Activated CD4-positive, alpha-beta T cell treated with anti-CD3 and anti-CD28 coated beads, Interleukin-2, amount 50 U/mL, for 16 hours (primary cell): ENCODE results near the gene RCE1.
"Not testable (repeated sequence)": the region's sequence is repeated elsewhere in the genome, so short reads cannot be mapped to it uniquely, and the experiment has no call there.

Experiments
- DNase-seq: peaks from one replicate; pipeline ENCODE4 v3.0.0-alpha.2; 2020

Gene RCE1, protein sequence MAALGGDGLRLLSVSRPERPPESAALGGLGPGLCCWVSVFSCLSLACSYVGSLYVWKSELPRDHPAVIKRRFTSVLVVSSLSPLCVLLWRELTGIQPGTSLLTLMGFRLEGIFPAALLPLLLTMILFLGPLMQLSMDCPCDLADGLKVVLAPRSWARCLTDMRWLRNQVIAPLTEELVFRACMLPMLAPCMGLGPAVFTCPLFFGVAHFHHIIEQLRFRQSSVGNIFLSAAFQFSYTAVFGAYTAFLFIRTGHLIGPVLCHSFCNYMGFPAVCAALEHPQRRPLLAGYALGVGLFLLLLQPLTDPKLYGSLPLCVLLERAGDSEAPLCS

DNA sequence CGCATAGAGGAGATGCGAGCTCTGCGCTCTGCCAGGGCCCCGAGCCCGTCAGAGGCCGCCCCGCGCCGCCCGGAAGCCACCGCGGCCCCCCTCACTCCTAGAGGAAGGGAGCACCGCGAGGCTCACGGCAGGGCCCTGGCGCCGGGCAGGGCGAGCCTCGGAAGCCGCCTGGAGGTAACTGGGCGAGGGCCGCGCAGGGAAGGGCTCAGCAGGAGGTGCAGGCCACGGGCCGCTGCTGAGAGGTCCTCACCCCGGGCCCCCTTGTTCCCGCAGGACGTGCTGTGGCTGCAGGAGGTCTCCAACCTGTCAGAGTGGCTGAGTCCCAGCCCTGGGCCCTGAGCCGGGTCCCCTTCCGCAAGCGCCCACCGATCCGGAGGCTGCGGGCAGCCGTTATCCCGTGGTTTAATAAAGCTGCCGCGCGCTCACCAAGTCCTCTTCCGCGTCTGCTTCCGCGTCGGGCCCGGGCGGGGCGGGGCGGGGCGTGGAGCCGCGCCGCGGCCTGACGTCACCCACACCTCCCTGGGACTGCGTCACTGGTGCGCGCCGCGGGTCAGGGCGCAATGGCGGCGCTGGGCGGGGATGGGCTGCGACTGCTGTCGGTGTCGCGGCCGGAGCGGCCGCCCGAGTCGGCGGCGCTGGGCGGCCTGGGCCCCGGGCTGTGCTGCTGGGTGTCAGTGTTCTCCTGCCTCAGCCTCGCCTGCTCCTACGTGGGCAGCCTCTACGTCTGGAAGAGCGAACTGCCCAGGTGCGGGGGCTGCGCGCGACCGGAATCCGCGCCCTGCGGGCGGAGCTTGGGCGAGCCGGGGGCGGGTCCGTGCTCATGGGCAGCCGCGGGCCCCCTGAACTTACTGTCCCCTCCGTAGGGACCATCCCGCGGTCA, at the start of gene RCE1:
Gene RCE1, plus strand, starts transcription at position 546 of the 880 bp plus-strand sequence. Its CDS starts 15 bp downstream, at position 561.
- DNase-seq: peak; percentile 93

DNA sequence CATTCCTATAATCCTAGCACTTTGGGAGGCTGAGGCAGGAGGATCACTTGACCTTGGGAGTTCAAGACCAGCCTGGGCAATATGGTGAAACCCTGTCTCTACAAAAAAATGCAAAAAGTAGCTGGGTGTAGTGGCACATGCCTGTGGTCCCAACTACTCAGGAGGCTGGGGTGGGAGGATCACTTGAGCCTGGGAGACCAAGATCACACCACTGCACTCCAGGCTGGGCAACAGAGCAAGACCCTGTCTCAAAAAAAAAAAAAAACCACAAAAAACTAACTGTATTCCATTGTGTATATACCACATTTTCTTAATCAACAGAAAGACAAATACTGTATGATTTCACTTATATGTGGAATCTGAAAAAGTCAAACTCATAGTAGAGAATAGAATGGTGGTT, 43.4 kb upstream of the RCE1 start:
- not testable (repeated sequence) for DNase-seq

DNA sequence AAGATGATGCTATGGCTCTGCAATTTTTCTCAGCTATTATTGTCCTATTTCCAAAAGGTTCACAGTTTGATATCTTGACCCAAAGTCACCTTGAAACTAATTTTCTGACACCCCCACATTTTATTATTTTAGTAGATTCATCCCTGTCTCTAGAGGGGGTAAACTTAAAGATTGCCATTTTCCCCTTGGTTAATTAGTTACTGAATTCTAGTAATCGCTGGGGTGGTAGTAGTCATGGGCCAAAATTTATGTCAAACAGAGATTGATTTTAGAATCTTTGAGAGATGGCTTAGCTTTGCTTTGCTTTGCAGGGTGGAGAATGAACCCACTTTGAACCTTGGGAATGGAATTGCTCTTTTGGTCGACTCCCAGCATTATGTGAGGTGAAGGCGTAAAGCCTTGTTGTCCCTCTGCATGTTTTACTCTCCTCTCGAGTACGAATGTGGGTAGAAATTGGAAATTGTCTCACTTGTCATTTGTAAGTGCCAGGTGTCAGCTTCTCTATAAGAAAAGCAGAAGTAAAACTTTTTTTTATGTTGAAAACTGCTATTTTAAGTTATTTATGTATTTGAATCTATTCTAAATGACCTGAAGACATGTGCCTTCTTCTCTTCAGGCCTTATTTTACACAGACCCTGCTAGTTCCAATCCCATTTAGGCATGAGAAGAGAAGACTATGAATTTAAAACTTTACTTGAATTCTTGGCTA, 42.4 kb upstream of the RCE1 start:
- no peak for DNase-seq

DNA sequence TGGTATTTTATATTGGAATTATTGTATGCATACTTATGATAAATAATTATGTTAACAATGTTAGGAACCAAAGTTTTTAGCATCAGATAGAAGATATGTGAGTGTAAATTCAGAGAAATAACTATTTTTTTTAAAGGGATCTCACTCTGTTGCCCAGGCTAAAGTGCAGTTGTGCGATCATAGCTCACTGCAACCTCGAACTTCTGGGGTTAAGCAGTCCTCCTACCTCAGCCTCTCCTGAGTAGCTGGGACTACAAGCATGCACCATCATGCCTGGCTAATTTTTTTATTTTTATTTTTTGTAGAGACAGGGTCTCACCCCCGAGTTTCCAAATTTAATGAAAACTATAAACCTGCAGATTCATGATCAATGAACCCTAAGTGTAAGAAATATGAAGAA, 33.6 kb upstream of the RCE1 start:
- DNase-seq: no peak

DNA sequence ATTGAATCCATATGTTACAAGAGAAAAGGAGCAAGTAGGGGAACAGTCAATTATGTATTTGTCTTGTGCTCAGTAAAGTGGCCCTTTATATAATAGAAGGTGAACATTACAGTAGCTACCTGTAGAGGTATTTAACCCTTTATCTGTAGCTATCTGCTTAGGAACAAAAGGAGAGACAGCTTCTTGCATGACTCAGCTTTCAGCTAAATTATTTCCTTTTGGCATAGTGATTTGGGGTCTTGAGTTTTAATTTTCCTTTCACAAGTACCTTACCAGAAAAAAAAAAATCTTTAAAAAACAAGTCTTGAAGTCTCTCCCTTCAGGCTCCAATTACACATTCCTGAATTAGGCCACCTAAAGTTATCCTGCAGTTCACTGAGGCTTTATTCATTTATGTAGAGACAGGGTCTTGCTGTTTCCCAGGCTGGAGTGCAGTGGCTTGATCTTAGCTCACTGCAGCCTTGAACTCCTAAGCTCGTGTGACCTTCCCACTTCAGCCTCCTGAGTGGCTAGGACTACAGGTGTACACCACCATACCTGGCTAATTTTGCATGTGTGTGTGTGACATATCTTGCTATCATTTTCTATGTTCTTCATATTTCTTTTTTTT, 32.6 kb upstream of the RCE1 start:
- DNase-seq: no peak

DNA sequence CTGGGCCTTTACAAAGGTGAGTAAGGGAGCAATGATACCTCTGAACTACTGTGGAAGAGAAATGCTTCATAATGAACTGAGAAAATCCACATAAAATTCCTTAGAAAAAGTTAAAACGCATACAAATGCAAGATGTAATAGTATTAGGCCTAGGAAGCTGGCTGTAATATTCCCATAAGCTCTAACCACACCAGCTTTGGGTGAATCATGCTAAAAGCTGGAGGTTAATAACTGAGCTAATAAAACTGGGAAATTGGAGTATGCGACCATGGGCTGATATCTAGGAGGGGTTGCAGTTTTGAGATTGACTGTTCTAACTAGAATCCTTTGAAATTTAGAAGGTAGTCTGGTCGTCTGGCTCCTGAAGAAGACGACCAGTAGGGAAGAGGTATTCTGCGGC, 28.6 kb upstream of the RCE1 start:
- no peak for DNase-seq

DNA sequence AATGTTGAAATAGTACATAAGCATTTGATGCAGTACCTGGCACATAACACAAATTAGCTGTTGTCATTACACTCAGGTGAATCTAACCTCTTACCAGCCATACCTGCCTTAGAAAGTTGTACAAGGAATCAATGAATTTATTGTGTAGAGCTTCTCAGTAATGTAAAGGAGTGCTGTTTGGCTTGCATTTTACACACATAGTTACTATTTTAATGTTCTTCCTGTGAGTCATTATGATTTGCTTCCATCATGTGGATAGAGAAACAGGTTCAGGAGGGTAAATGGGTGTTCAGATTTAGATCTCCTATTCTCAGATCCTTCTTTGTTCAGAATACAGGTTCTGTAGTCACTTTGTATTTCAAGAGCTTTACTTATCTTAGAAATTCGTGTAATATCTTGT, 27.6 kb upstream of the RCE1 start:
- DNase-seq: no peak

DNA sequence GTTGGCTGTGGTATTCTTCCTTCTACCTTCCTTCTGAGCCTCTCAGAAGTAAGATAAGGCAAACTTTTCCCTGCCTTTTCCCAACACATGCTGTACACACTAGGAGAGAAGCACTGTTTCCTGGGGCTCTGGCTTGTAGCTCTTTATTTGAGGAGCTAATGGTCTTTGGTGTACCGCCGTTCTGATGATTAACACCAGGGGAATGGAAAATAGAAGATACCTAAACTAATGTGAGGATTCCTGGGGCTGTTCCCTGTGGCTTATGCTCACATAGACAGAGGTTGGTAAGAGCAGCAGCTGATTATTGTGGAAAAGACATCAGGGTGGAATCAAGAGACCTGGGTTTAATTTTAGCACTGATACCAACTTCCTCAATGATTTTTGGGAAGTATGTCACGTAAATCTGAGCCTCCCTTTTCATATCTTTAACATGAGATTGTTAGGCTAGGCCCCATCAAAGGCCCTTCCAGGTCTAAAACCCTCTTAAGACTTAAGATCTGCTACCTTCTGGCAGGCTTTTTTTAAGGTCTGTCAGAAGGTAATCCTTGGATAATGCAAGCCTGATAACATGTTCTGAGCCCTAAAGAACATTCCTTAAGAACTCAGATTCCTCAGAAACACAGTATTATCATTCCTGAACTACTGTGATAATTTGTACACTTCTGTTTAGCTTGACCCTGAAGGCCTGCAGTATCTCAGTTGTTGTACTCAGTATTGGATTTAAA, 24.8 kb upstream of the RCE1 start:
- DNase-seq: no peak

DNA sequence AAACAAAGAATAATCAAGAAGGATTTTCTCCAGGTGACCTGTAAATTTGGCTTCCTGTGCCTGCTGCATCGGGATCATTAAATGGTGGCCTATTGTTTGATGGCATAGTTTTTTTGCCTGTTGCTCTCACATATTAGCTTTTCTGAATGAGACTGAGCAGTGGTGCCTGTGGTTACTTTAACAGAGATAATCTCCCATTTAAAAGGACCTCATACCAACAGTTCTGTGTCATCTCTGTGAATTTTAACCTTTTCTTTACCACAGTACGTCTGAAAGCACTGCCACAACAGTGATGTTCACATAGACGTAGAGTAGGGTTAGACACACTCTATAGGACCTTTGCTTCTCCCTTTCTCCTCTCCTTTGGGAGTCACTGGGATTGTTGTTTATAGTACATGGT, 22.9 kb upstream of the RCE1 start:
- DNase-seq: no peak

DNA sequence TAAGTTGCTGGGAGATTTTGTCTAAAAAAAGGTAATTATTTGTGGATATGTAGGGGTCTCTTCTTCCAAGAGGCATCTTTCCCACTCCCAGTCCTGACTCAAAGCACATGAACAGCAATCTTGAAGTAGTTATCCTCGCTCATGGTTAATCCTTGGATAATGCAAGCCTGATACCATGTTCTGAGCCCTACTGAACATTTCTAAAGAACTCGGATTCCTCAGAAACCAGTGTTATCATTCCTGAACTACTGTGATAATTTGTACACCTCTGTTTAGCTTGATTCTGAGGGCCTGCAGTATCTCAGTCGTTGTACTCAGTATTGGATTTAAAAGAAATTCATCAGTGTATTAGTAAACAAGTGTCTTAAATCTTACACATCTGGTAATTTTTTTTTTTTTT, 22.3 kb upstream of the RCE1 start:
- DNase-seq: no peak

DNA sequence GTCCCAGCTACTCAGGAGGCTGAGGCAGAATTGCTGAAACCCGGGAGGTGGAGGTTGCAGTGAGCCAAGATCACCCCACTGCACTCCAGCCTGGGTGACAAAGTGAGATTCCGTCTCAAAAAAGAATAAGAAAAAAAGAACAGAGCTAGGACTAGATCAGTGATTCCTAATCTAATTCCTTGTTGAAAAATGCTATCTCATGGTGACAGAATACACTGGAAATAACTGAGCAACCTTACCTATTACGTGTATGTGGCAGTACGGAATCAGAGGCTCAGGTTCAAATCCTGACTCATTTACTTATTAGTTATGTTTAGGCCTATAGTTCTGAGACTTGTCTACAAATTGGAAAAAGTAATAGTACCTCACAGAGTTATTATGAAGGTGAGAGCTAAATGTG, 19.5 kb upstream of the RCE1 start:
- no peak for DNase-seq

DNA sequence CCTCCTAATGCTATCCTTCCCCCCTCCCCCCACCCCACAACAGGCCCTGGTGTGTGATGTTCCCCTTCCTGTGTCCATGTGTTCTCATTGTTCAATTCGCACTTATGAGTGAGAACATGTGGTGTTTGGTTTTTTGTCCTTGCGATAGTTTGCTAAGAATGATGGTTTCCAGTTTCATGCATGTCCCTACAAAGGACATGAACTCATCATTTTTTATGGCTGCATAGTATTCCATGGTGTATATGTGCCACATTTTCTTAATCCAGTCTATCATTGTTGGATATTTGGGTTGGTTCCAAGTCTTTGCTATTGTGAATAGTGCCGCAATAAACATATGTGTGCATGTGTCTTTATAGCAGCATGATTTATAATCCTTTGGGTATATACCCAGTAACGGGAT, 18.7 kb upstream of the RCE1 start:
- DNase-seq: not testable (repeated sequence)

DNA sequence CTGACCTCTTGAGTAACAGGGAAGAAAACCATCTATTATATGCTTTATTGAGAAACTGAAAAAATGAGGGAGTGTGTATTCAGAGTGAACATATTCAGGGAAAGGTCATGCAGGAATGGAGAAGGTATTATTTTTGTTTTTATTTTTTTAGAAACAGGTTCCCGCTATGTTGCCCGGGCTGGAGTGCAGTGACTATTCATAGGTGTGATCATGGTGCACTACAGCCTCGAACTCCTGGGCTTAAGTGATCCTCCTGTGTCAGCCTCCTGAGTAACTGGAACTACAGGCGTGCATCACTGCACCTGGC, 8.7 kb upstream of the RCE1 start:
- DNase-seq: no peak

DNA sequence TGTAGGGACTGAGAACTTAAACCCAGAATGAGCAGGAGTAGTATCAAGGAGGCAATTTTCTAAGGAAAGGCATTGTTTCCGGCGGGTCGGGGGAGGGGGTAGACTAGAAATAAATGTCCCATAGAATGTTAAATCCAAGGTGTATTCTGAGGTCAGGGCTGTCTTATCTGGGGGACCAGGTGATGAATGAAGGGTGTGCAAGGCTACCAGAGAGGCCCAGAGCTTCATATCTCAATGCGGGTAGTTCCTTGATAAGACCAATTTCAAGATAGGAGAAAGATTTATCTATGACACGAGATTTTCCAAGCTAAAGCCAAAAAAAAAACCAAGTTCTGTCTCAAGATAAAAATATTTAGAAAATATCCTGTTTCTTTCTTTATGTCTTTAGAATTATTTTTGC, 8.3 kb upstream of the RCE1 start:
- DNase-seq: no peak

DNA sequence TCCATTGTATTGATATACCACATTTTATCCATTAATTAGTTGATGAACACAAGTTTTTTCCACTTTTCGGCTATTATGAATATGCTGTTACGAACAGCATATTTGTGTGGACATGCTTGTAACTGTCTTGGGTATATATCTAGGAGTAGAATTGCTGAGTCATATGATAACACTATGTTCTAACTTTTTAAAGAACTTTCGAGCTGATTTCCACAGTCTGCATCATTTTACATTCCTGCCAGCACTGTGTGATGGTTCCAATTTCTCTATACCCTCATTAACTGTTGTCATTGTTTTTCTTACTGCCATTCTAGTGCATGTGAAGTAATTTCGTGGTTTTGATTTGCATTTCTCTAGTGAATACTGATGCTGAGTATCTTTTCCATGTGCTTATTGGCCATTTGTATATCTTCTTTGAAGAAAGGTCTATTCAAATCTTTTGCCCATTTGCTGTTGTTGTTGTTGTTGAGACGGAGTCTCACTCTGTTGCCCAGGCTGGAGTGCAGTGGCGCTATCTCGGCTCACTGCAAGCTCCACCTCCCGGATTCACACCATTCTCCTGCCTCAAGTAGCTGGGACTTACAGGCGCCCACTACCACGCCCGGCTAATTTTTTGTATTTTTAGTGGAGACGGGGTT, 7.4 kb upstream of the RCE1 start:
- no peak for DNase-seq

DNA sequence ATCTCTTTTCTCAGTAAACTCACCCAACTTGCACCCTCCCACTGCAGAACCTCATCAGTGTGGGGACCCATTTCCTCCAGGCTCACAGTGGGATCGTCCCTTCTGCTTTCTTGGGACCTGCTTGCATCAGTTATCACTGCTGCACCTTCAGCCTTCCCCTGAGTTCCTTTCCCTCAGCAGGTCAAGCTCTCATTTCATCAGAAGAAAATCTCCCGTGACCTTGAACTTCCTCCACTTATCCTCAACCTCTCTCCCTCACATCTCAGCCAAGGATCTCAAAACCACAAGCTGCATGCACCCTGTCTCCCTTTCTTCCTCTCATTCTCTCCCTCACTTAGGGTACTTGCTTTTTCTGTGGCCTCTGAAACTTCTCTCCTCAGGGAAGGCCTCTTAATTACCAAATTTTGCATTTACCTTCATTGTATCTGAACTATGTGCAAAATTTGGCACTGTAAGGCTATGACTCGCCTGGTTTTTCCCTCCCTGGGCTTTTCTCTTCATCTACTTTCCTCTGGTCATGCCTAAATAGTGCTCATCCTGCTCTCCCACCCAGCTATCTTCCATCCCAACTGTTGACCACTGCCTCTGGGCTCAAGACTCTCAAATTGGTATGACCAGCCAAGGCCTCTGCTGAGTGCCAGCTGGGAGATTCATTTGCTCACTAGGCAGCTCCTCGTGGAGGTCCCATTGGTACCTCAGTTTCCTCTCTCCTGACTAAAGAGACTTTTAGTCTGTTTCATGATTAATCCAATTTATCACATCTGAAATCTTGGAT, 2.7 kb upstream of the RCE1 start:
- DNase-seq: no peak

DNA sequence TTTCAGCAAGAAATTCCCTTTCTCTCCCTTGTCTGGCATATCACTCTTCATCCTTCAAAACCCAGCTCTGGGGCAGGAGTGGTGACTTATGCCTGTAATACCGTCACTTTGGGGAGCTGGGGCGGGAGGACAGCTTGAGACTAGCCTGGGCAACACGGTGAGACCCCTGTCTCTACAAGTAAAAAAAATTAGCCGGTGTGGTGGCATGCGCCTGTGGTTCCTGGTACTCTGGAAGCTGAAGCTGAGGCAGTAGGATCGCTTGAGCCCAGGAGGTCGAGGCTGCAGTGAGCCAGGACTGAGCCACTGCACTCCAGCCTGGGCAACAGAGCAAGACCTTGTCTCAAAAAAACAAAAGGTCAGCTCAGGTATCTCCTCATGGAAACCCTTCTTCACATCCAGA, 1.4 kb upstream of the RCE1 start:
- no peak for DNase-seq

DNA sequence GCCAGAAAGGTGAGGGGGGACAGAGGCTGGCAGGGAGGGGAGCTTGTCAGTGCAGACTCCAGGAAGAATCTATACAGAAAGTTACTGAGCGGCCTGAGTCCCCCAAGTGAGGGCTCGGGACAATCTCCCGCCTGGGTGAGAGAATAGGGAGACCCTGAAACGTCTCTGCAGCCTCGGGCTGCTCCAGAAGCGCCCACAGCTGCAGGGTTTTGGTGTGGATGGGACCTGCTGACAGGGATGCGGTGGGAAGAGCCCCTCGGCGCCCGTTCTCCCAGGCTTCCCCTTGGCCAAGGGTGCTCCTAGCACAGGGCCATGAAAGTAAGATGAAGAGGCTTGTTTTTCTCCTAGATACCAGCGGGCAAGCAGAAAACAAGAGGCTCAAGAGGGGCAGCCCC, 743 bp upstream of the RCE1 start:
- no peak for DNase-seq

DNA sequence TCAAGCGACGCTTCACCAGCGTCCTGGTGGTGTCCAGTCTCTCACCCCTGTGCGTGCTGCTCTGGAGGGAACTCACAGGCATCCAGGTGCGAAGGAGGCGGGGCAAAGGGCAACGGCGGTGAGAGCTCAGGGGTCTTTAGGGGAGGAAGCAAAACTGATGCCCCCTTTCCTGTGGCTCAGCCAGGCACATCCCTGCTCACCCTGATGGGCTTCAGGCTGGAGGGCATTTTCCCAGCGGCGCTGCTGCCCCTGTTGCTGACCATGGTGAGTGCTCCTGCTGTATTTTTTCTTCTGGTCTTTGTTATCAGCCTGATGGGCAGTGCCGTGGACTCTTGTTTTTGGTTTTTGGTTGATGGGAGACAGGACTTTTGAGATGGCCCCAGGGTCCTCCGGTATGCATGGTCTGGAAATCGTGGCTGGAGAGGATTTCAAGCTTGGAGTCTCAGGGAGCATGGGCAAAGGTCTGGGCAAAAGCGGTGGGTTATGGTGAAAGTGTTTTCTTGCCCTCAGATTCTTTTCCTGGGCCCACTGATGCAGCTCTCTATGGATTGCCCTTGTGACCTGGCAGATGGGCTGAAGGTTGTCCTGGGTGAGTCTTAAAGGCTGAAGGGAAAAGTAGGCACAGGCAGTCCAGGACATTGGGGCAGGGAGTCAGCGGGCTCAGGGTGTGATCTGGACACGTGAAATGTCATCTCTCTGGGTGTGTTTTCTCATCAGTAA, 695 bp downstream of the RCE1 start:
- DNase-seq: no peak

DNA sequence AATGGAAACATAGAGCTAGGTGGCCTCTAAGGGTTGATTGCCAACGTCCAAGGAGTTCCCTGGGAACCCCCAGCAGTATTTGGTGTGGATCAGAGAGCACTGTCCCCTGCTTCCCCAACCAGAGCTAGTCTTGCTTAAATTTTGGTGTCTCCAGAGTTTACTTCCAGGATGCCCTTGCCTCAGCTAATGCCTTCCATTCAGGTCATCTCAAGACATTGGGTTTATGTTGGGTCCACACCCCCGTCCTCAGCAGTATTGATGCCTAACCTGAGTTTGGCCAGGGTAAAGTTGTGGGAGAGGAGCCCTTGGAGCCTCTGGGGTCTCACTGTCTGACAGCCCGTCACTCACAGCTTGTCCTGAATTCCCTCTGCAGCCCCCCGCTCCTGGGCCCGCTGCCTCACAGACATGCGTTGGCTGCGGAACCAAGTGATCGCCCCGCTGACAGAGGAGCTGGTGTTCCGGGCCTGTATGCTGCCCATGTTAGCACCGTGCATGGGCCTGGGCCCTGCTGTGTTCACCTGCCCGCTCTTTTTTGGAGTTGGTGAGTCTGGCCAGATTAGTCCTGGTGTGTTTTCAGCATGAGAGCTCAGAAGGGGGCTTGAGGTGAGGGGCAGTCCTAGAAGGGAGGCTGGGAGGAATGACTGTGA, 1.4 kb downstream of the RCE1 start:
- no peak for DNase-seq
